Astrocyte (in vitro differentiated cells and primary cell): ENCODE measurements around the gene XYLT1.

Experiments used
- CTCF ChIP-seq: IDR thresholded peaks from 2 replicates; pipeline ENCODE4 v1.5.1; 2011; ENCODE audit warnings: low read depth, mild to moderate bottlenecking, inconsistent platforms, low read length, moderate library complexity; ENCODE audit not compliant: insufficient read depth
- EZH2 ChIP-seq: IDR thresholded peaks from 2 replicates; pipeline ENCODE4 v1.6.1; 2012; ENCODE audit warnings: mild to moderate bottlenecking, low read length, inconsistent platforms; ENCODE audit not compliant: insufficient read depth

- no peak for TF ChIP-seq CTCF
- TF ChIP-seq EZH2, result no peak
These were observed 49.4 kb upstream of the XYLT1 start for GRCh38 chr16:17520111-17520510.
